ENCODE results near the gene FES.

GRCh38 chr15:90913398-90913944 is 29.2 kb downstream of the FES start:
- TF ChIP-seq RBAK (CRISPR knock-in tag; IDR thresholded peaks at IDR 0.05) (no peak), MAX (IDR thresholded peaks at IDR 0.05) (no peak), SNRNP70 (IDR thresholded peaks at IDR 0.05; ENCODE audit: low read depth, low read length) (no peak), CTCF (CRISPR knock-in tag; IDR thresholded peaks at IDR 0.05) (no peak), POLR2A (IDR thresholded peaks at IDR 0.05; ENCODE audit: insufficient read depth in 1 of 2, low read depth in 2 of 2, low read length in 2 of 2) (no peak)

Data from HepG2 (cell line).